OCI-LY7 (cell line): ENCODE data around the gene SDR39U1. TPM values are rescaled to one million over a fixed set of nuclear protein-coding genes. Genes with fewer than 3 reads are reported as not detected.
A peak's percentile ranks its signal among the peaks of the same experiment; 100 is the strongest.

Source experiments
- BruUV-seq: library from RNA; stranded (reverse); fragments of 400-500 nt; replicated peaks from 2 replicates; lab custom pipeline; 2021; lab: Mats Ljungman, UMichigan
- CTCF ChIA-PET: fragments of 300-600 bp; sonication (Branson Sonifier 250); formaldehyde crosslinking; loops from one replicate; lab custom pipeline; 2022; ENCODE audit warnings: antibody characterized with exemption; ENCODE audit not compliant: unreplicated experiment; lab: Charles Lee
- POLR2A ChIA-PET: fragments of 300-600 bp; sonication (Branson Sonifier 250); formaldehyde crosslinking; loops from one replicate; lab custom pipeline; 2022; ENCODE audit warnings: antibody characterized with exemption; lab: Charles Lee
- DNase-seq: peaks from one replicate; pipeline ENCODE4 v3.0.0-alpha.2; 2015; ENCODE audit warnings: low spot score
- H2AFZ ChIP-seq: fragments of 200-600 bp; sonication (generic), shearing (Covaris generic); 2 replicates; pipeline ENCODE4 v1.6.1; 2014; ENCODE audit warnings: mild to moderate bottlenecking, antibody characterized with exemption, low read length, moderate library complexity
- H3K27ac ChIP-seq: fragments of 200-600 bp; sonication (generic); 2 replicates; pipeline ENCODE4 v1.5.1; 2014; ENCODE audit warnings: mixed run types, low read depth, mild to moderate bottlenecking, moderate library complexity, low read length, inconsistent platforms; ENCODE audit not compliant: poor library complexity, severe bottlenecking
- H3K36me3 ChIP-seq: fragments of 200-600 bp; sonication (generic); 2 replicates; pipeline ENCODE4 v1.6.1; 2014; ENCODE audit warnings: mild to moderate bottlenecking, antibody characterized with exemption, low read length, moderate library complexity, mixed read lengths; ENCODE audit not compliant: insufficient read depth
- H3K4me1 ChIP-seq: fragments of 200-600 bp; sonication (generic); 2 replicates; pipeline ENCODE4 v1.5.1; 2014; ENCODE audit warnings: mild to moderate bottlenecking, low read length; ENCODE audit not compliant: insufficient read depth, poor library complexity, severe bottlenecking
- H3K4me2 ChIP-seq: fragments of 200-600 bp; sonication (generic); 2 replicates; pipeline ENCODE4 v1.6.1; 2014; ENCODE audit warnings: mild to moderate bottlenecking, low read length
- H3K4me3 ChIP-seq: fragments of 200-600 bp; sonication (generic); 2 replicates; pipeline ENCODE4 v1.5.1; 2014; ENCODE audit warnings: mild to moderate bottlenecking, low read depth, low read length; ENCODE audit not compliant: poor library complexity, severe bottlenecking
- H3K79me2 ChIP-seq: fragments of 200-600 bp; sonication (generic); 2 replicates; pipeline ENCODE4 v1.6.1; 2016; ENCODE audit warnings: low read depth, mild to moderate bottlenecking, low read length, moderate library complexity, mixed read lengths; ENCODE audit not compliant: insufficient read depth
- H3K9me2 ChIP-seq: fragments of 200-600 bp; sonication (generic); 2 replicates; pipeline ENCODE4 v1.6.1; 2016; ENCODE audit warnings: mild to moderate bottlenecking, low read length, mixed read lengths; ENCODE audit not compliant: insufficient read depth
- H3K9me3 ChIP-seq: fragments of 200-600 bp; sonication (generic); 2 replicates; pipeline ENCODE4 v1.6.1; 2014; ENCODE audit warnings: mild to moderate bottlenecking, mixed run types, low read length, mixed read lengths
- H4K20me1 ChIP-seq: fragments of 200-600 bp; sonication (generic); 2 replicates; pipeline ENCODE4 v1.6.1; 2014; ENCODE audit warnings: mild to moderate bottlenecking, antibody characterized with exemption, low read length, moderate library complexity, mixed read lengths; ENCODE audit not compliant: insufficient read depth
- CTCF ChIP-seq: fragments of 200-600 bp; sonication (generic); conservative IDR thresholded peaks from 2 replicates; pipeline ENCODE4 v1.5.1; 2014; ENCODE audit warnings: mild to moderate bottlenecking, antibody characterized with exemption, low read length, moderate library complexity, mixed read lengths
- EZH2phosphoT487 ChIP-seq: fragments of 200-600 bp; sonication (generic); IDR thresholded peaks from 2 replicates; pipeline ENCODE4 v1.6.1; 2018; ENCODE audit warnings: low read depth, borderline replicate concordance, mild to moderate bottlenecking, mixed run types, antibody characterized with exemption, low read length, moderate library complexity, mixed read lengths
- intact Hi-C: fragments of 100-400 bp; cut with micrococcal nuclease; formaldehyde crosslinking; loops from one replicate; pipeline ENCODE4 v1.10.0; 2022; ENCODE audit not compliant: unreplicated experiment
- total RNA-seq, 2 experiments: library from RNA; depleted of rRNA in 1 of 2; stranded (reverse); fragments of >200 nt in 1 of 2; shearing (Covaris generic) in 1 of 2; gene quantifications; 2 replicates each; pipeline ENCODE4 v1.2.3, GENCODE V29; 2014 to 2022

Gene SDR39U1
- total RNA-seq, 2 experiments from 2014 or later, result 51.4 to 103 TPM

GRCh38 chr14:24431569-24432258 lies 10.9 kb downstream of the SDR39U1 start:
- Histone ChIP-seq H3K4me1 (peaks cover 39% of the 10 kb centered on the region), H2AFZ (no peak overlapping the region), H4K20me1 (no peaks in the 10 kb centered on the region), H3K4me2 (peak overlapping the region; percentile 82), H3K79me2 (peaks cover 5% of the 10 kb centered on the region; the same call in 1 of the 2 replicates), H3K4me3 (peak overlapping the region; percentile 82), H3K27ac (peak overlapping the region; percentile 68), H3K36me3 (peaks cover 20% of the 10 kb centered on the region), H3K9me3 (no peaks in the 10 kb centered on the region), H3K9me2 (no peaks in the 10 kb centered on the region)
- intact Hi-C loops, result loop anchor here (1.0 to 2.0 kb wide), 3 partner anchors 66 to 189 kb away; partner anchors contain the start of gene TINF2
- CTCF ChIA-PET, result interaction anchor here (0.5 to 2.5 kb wide), 22 partner anchors 10 to 1486 kb away, joined by 3 to 26 read pairs (median 4); partner anchors contain the start of genes NFATC4 and RIPK3
- BruUV-seq, result no TSS peak
- peak; percentile 95 for DNase-seq
- POLR2A ChIA-PET, result interaction anchor here (0.6 to 3.1 kb wide), 14 partner anchors 10 to 696 kb away, joined by 3 to 24 read pairs (median 6); partner anchors contain the start of genes NFATC4 and RIPK3
- peak; percentile 97 for TF ChIP-seq CTCF
- no peak for TF ChIP-seq EZH2phosphoT487

- Histone ChIP-seq H3K4me2 (peak overlapping the region; percentile 82), H3K27ac (peak overlapping the region; percentile 68), H3K36me3 (peaks cover 20% of the 10 kb centered on the region), H4K20me1 (no peaks in the 10 kb centered on the region), H3K4me1 (peaks cover 32% of the 10 kb centered on the region), H3K79me2 (peaks cover 5% of the 10 kb centered on the region; the same call in 1 of the 2 replicates), H3K4me3 (peak overlapping the region; percentile 82), H3K9me2 (no peaks in the 10 kb centered on the region), H3K9me3 (no peaks in the 10 kb centered on the region), H2AFZ (no peak overlapping the region)
- CTCF ChIA-PET, result interaction anchor here (0.5 to 2.5 kb wide), 23 partner anchors 10 to 1486 kb away, joined by 3 to 26 read pairs (median 3); partner anchors contain the start of genes CIDEB, NFATC4 and RIPK3
- BruUV-seq, result TSS peak; percentile 38
- intact Hi-C loops, result loop anchor here (1.0 to 2.0 kb wide), 3 partner anchors 66 to 188 kb away; partner anchors contain the start of gene TINF2
- POLR2A ChIA-PET, result interaction anchor here (0.9 to 3.1 kb wide), 15 partner anchors 9 to 139 kb away, joined by 3 to 24 read pairs (median 6); partner anchors contain the start of genes NFATC4 and RIPK3
- TF ChIP-seq CTCF (no peak), EZH2phosphoT487 (no peak)
- DNase-seq, result peak; percentile 63
Observed at GRCh38 chr14:24430682-24431568, 11.7 kb downstream of the SDR39U1 start.
